NCI-H2171 treated with DMSO at 0.1 percent for 48 hours (cell line): ENCODE measurements around the gene ZNF581.

Source experiments
- DNase-seq: peaks from one replicate; lab custom pipeline; 2025; lab: John Stamatoyannopoulos, UW

ZNF581 gene

DNA sequence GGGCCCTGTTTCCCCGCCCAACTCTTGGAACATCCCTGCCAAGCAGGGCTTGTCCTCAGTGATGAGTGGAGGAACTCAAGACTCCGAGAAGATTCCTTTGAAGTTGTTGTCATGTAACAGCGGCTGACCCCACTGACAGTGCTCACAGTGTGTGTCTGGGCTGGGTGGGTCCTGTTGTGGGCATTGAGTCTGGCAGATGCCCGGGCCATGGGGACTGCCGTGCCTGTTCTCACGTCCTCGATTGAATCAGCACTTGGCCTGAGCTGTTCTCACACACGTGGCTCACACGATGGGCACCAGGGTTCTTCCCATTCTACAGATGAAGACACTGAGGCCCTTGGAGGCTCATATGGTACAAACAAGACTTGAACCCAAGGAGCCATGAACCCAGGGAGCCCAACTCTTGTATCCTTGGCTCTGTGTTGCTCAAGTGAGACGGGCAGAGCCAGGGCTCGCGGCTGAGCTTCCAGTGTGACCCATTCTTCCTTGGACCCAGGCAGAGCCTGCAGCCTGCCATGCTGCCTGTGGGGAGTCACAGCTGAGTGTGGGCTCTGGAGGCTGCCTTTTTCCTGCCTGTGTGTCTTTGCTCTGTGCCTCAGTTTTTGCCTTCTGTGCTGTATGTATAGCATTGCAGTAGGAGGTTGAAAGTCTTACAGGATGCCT is 23.0 kb downstream of the ZNF581 start:
- DNase-seq, result no peak

DNA sequence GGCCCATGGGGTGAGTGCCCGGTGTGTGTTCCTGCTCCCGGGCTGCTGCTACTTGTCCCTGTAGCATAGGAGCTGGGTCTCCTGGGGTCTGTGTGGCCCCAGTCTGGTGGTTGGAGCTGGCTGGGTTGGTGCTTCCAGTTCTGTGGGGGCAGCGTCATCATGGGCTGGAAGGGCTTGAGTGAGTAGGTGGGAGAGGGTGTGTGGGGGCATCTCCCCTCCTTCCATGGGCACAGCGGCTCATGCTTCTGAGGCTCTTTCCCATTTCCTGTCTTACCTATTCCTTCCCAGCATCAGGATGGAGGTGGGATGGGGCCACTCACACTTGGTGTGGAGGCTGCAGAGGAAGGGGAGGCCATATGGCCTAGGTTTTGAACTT is 23.5 kb downstream of the ZNF581 start:
- DNase-seq, result no peak

GRCh38 chr19:55667511-55667910 is 24.1 kb downstream of the ZNF581 start:
- DNase-seq, result no peak

DNA sequence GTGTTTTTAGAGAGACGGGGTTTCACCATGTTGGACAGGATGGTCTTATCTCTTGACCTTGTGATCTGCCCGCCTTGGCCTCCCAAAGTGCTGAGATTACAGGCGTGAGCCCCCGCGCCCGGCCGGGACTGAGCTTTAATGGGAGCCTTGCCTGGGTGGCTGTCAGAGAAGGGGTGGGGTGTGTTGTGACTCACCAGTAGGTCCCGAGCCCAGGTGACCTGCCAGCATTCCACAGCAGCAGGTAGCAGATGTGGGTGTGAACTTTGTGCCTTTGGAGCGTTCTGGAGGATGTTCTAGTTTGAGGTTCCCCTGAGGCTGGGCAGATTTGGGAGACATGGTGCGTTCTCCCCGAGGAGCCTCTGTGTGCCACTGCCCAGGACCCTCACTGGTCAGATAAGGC is 24.5 kb downstream of the ZNF581 start:
- DNase-seq, result no peak

DNA sequence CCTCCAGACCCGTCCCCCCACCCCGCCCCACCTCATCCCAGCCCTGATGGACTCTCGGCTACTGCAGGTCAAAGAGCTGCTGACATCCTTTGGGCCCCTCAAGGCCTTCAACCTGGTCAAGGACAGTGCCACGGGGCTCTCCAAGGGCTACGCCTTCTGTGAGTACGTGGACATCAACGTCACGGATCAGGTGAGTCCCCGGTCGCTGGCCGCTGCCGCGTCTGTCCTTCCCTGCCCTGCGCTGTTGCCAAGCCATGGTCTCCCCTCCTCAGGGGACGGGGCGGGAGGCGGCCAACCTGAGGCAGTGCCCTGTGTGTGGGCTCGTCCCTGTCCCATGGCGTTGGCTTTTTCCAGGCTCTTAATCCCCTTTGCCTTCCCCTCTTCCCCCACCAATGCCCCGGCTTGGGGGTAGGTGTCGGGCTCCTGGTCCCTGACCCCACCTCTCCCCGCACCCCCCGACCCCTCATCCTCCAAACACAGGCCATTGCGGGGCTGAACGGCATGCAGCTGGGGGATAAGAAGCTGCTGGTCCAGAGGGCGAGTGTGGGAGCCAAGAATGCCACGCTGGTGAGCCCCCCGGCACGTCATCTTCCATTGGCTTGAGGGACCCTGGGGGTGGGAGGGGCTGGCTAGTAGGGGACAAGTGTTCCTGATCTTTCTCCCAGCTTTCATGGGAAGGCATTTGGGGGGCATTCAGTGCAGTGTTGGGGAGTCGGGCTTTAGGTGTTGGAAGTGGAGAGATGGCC is 25.3 kb downstream of the ZNF581 start:
- no peak for DNase-seq

- DNase-seq, result no peak
Measured at GRCh38 chr19:55669418-55670279, 26.2 kb downstream of the ZNF581 start.

GRCh38 chr19:55670280-55671053 is 27.0 kb downstream of the ZNF581 start:
- DNase-seq, result no peak

- DNase-seq, result no peak
Measured at GRCh38 chr19:55671054-55671378, 27.6 kb downstream of the ZNF581 start.

DNA sequence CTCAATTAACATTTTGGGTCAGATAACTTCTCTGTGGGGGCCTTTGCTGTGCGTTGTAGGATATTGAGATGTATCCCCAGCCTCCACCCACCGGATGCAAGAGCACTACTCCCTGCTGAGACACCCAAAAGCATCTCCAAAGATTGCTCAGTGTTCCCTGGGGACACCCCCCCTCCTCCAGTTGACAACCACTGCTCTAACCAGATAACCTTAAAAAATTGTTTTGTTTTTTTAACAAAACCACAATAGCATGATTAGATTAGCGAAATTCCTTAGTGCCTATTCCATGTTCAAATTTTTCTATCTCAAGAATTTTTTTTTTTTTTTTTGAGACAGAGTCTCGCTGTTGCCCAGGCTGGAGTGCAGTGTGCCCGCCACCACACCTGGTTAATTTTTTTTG is 29.0 kb downstream of the ZNF581 start:
- no peak for DNase-seq

GRCh38 chr19:55673465-55673864 is 30.0 kb downstream of the ZNF581 start:
- no peak for DNase-seq

DNA sequence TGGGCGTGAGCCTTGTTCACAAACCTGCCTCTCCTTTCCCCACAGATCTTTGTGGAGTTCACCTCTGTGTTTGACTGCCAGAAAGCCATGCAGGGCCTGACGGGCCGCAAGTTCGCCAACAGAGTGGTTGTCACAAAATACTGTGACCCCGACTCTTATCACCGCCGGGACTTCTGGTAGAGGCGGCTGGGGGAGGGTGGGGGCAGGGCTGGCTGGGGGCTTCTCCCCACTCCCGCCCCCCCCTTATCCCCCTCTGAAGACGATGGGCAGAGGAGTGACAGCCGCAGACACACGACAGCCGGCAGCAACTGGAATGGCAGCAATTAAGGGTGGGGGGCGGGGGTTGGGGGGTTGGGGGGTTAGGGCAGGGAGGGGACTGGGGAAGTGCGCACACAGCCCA is 30.4 kb downstream of the ZNF581 start:
- no peak for DNase-seq

DNA sequence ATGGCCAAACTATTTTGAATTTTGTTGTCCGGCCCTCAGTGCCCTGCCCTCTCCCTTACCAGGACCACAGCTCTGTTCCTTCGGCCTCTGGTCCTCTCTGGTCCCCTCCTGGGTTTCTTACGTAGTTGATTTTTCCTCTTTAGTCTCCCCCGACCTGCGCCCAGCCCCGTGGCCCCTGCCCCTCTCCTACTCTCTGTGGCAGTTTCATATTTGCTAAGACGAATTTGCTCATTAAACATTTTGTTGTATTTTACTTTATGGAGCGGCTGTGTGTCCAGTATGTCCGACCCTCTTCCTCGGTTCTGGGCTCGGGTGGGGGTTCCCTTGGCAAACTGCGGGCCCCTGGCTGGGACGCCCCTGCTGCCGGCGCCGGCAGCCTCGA is 31.0 kb downstream of the ZNF581 start:
- no peak for DNase-seq

- peak; percentile 95 for DNase-seq
Measured at GRCh38 chr19:55674841-55675660, 31.6 kb downstream of the ZNF581 start, which contains the start of gene EPN1. EPN1 (plus strand) TSS chr19:55675226; CDS start chr19:55678628, 3,402 bp downstream.

DNA sequence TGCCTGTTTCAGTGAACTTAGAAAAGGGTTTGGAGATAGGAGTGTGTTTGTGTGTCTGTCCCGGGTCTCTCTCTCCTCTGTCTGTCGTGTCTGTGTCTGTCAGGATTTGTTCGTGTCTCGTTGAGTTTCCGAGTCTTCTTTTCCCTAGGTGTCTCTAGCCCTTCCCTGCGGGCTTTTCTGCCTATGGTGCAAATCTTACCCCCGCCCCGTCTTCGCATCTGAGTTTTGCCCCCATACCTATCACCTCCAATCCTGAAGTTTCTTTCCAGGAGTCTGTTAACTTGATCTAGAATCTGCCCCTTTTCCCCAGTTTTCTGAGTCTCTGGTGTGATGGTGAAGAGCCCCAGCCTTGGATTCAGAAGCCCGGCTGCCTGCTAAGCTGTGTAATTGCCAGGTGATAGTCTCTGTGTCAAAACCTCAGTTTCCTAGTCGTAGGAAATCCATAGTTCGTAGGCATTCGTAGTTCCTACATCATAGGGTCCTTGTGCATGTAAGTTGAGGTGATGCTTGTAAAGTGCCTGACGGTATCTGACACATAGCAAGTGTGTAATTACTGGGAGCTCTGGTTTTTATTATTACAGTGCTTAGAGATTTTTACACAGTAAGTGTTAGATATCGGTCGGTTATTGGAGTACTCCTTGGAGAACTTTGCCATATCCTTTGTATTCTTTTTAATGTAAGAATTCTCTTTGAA is 32.4 kb downstream of the ZNF581 start:
- no peak for DNase-seq

DNA sequence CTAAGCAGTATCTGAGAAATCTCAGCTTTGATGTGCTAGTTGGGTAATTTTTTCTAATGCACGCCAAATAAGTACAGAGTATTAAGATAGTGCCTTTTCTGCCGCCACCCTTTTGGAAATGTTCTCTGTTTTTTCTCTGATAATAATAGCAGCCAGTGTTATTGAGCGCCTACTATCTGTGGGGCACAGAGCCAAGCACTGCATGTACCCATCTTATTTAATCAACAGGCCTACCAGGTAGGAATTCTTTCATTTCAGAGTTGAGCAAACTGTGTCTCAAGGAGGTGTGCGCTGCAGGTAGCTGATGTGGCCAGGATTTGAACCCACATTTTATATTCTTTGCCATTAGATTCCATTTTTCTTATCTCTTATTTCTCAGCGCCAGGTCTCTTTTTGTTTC is 32.9 kb downstream of the ZNF581 start:
- no peak for DNase-seq

DNA sequence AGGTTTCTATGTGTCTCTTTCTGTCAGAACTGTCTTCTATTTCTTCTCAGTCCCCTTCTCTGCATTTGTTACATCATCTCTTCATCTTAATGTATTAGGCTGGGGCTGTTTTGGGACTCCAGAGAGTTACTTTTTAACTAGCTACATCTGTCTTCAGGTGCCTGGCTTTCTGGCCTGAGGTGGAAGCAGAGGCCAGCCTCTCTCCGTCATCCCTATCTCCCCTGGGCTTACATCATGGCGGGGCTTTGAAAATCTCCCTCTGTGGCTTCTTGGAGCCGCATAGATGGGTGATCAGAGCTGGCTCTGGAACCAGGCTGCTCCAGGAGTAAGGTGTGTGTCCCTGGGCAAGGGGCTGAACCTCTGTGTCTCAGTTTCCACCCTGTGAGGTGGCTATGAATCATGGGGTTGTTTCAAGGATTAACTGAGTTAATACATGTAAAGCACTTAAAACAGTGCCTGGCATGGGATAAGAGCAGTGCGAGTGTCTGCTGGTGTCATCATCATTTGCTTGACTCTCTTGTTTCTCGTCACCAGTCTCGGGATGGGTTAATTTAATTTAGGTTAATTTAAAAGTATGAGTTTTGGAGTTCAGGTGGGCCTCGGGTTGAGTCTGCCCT is 33.5 kb downstream of the ZNF581 start:
- no peak for DNase-seq

DNA sequence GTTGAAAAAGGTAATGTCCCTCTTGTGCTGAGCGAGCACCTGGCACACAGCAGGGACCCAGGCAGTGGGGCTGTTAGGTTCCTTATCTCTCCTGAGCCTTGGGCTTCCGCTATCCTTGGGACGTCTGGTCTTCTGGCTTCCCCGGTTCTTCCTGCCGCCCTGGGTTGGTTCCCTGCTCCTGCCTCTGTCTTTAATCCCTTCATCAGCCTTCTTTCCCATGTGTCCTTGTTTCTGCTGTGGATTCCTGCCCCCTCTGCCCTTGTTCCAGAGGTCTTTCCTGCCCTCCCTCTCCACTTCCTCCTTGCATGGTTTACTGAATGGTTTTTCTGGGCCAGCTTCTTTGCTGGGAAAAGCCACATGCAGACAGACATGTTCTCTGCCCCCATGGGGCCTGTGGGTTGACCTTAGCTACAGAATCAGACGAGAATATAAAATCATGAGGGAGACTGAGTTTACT is 34.2 kb downstream of the ZNF581 start:
- DNase-seq, result no peak

DNA sequence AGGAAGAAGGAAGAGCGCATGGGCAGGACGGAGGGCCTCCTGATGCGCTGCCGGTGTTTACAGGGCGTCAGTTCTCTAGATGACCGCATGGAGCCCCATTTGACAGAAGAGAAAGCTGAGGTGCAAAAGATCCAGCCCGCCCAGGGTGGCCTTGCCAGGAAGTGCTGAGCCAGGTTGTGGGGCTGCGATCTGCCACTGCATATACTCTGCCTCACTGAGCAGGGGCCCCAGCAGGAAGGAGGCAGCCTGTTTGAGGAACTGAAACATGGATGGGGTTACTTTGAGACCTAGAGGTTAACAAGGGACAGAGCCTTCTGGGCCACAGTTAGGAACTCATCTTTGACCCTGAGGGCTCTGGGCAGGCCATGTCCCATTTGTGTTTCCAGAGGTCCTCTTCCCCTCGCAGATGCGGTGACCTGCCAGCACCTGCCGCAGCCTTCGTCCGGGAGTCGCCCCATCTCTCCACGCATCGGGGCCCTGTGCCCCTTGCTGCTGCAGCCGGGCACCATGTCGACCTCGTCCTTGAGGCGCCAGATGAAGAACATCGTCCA is 34.7 kb downstream of the ZNF581 start:
- DNase-seq, result no peak

GRCh38 chr19:55679343-55680257 is 36.2 kb downstream of the ZNF581 start:
- no peak for DNase-seq
